ENCODE results near the gene BCL7A.

The BCL7A gene

GRCh38 chr12:121990114-121990647 lies 31.5 kb upstream of the BCL7A start:
- no peak overlapping the region for H3K4me3 ChIP-seq (replicated peaks in 1 of 2; ENCODE audit: low read depth in 2 of 2, low read length in 2 of 2)
- TF ChIP-seq CTCF (IDR thresholded peaks at IDR 0.05; ENCODE audit: low read depth, low read length): no peak
- DNase-seq (ENCODE audit: low read depth in 2 of 2): no peak

GRCh38 chr12:121990692-121991603 lies 30.7 kb upstream of the BCL7A start:
- DNase-seq (ENCODE audit: low read depth in 2 of 2): peak in 1 of 2 donors; percentile 4
- H3K4me3 ChIP-seq (replicated peaks in 1 of 2; ENCODE audit: low read depth in 2 of 2, low read length in 2 of 2): no peak overlapping the region
- TF ChIP-seq CTCF (IDR thresholded peaks at IDR 0.05; ENCODE audit: low read depth, low read length): no peak

- DNase-seq (ENCODE audit: low read depth in 2 of 2): peak; percentile 97 to 99
- no peak overlapping the region for H3K4me3 ChIP-seq (replicated peaks in 1 of 2; ENCODE audit: low read depth in 2 of 2, low read length in 2 of 2)
- TF ChIP-seq CTCF (IDR thresholded peaks at IDR 0.05; ENCODE audit: low read depth, low read length): no peak
These were observed 29.4 kb upstream of the BCL7A start for GRCh38 chr12:121992059-121992879.

DNA sequence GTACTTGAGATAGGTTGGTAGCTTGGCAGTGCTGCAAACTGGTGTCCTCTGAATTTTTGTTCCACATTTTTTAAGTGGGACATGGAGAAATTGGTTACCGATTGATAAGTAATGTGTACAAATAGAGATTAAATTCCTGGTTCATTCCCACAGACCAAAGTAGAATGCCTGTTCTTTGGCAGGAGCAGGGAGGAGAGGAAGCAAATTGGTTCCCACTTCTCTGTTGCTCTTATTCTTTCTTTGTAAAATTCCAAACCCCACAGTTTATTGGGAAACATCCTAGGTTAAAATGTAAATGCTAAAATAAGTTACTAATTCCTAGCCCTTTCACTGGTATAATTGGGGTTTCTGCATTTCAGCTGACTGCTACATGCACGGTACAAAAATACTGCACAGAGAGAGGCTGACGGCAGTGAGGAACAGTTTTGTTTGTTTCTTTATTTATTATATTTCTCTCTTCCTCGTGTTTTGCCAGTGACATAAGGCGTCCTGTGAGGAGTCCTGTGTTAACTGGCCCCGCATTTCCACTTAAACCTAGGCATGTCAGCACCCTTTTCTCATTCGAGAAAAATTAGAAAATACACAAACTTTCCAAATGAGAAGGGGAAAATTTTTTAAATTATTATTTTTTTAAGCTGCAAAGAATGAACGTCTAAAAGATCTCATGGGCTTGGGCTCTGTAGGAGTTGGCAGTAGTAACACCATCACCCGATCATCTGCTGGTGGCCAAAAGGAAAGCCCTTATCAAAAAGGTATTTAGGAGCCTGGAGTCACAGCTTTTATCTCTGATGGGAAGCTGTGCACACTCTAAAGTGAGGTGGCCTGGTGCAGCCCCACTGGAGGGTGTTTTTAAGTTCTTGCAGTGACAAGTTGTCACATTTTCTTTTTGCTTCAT lies 25.4 kb upstream of the BCL7A start:
- H3K4me3 ChIP-seq (replicated peaks in 1 of 2; ENCODE audit: low read depth in 2 of 2, low read length in 2 of 2): no peak overlapping the region
- no peak for DNase-seq (ENCODE audit: low read depth in 2 of 2)
- no peak for TF ChIP-seq CTCF (IDR thresholded peaks at IDR 0.05; ENCODE audit: low read depth, low read length)

DNA sequence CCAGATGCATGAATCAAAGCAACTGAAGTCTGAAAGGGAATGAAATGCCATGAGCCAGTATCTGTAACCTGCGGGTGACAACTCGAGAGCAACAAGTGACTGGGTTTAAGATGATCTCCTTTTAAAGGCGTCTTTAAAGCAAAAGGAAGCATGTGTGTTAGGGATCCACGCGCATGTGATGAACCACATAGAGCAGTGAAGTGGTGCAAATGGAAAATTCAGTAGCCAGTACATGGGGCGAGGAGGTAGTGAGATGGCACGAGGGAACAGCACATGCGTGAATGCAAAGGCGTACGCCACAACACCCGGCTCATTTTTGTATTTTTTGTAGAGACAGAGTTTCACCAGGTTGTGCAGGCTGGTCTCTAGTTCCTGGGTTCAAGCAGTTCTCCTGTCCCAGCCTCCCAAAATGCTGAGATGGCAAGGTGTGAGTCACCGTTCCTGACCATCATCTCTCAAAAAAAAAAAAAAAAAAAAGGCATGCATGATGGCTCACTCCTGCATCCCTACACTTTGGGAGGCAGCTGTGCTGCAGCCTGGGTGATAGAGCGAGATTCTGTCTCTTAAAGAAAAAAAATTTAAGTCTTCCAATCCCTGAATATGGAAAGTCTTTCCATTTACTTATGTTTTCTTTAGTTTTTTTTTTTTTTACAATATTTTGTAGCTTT lies 24.6 kb upstream of the BCL7A start:
- no peak for TF ChIP-seq CTCF (IDR thresholded peaks at IDR 0.05; ENCODE audit: low read depth, low read length)
- H3K4me3 ChIP-seq (replicated peaks in 1 of 2; ENCODE audit: low read depth in 2 of 2, low read length in 2 of 2): no peak overlapping the region
- DNase-seq (ENCODE audit: low read depth in 2 of 2): peak in 1 of 2 donors; percentile 39

All from cardiac fibroblast (primary cell).